H1 (cell line): ENCODE measurements around the gene GALNT17.

Experiments
- CEBPB ChIP-seq: IDR thresholded peaks from 2 replicates; pipeline ENCODE4 v1.6.1; 2012; ENCODE audit warnings: low read depth, low read length
- CREB1 ChIP-seq: IDR thresholded peaks from 2 replicates; pipeline ENCODE4 v1.6.1; 2012; ENCODE audit warnings: inconsistent platforms
- CTCF ChIP-seq, 3 experiments: IDR thresholded peaks; 1 replicate in 2 of 3; 2 replicates in 1 of 3; pipeline versions ENCODE4 v1.5.1 to v1.6.1; 2011; ENCODE audit warnings: low read length in 3 of 3, mild to moderate bottlenecking in 3 of 3, inconsistent platforms in 2 of 3, low read depth in 1 of 3, moderate library complexity in 1 of 3; ENCODE audit not compliant: insufficient read depth in 1 of 3; ENCODE audit errors: control extremely low read depth in 1 of 3
- EP300 ChIP-seq, 2 experiments: IDR thresholded peaks; 1 replicate in 1 of 2; 2 replicates in 1 of 2; pipeline ENCODE4 v1.6.1; 2011 to 2012; ENCODE audit warnings: low read depth in 2 of 2, low read length in 2 of 2, mild to moderate bottlenecking in 2 of 2, borderline replicate concordance in 1 of 2, inconsistent platforms in 1 of 2, moderate library complexity in 1 of 2
- EZH2 ChIP-seq: fragments of 200-600 bp; sonication (generic); IDR thresholded peaks from 2 replicates; pipeline ENCODE4 v1.7.1; 2012; ENCODE audit warnings: low read depth, mild to moderate bottlenecking, moderate library complexity, low read length, inconsistent platforms; ENCODE audit not compliant: severe bottlenecking
- POLR2AphosphoS5 ChIP-seq: IDR thresholded peaks from 2 replicates; pipeline ENCODE4 v1.6.1; 2011; ENCODE audit warnings: low read depth, low read length
- SIN3A ChIP-seq, 2 experiments: IDR thresholded peaks in 1 of 2; conservative IDR thresholded peaks in 1 of 2; 2 replicates each; pipeline ENCODE4 v1.6.1; 2011 to 2012; ENCODE audit warnings: low read length in 2 of 2, improper control_type of control experiment in 1 of 2, low read depth in 1 of 2, mild to moderate bottlenecking in 1 of 2
- SP1 ChIP-seq: IDR thresholded peaks from 2 replicates; pipeline ENCODE4 v1.6.1; 2011; ENCODE audit warnings: low read depth, low read length
- TCF12 ChIP-seq: IDR thresholded peaks from 2 replicates; pipeline ENCODE4 v1.6.1; 2011; ENCODE audit warnings: low read depth, mild to moderate bottlenecking, low read length
- YY1 ChIP-seq: IDR thresholded peaks from 2 replicates; pipeline ENCODE4 v1.6.1; 2011; ENCODE audit warnings: low read depth, mild to moderate bottlenecking, low read length

- TF ChIP-seq EZH2 (no peak), SP1 (no peak), SIN3A (conservative IDR thresholded peaks at IDR 0.05 in 1 of 2, IDR thresholded peaks at IDR 0.05 in 1 of 2; ENCODE audit: low read depth in 1 of 2, low read length in 2 of 2) (no peak), TCF12 (no peak), CREB1 (no peak), EP300 (IDR thresholded peaks at IDR 0.05; ENCODE audit: borderline replicate concordance in 1 of 2, low read depth in 2 of 2, low read length in 2 of 2) (no peak), POLR2AphosphoS5 (no peak), CTCF (IDR thresholded peaks at IDR 0.05; ENCODE audit: control extremely low read depth in 1 of 3, insufficient read depth in 1 of 3, low read depth in 1 of 3, low read length in 3 of 3) (no peak), CEBPB (no peak), YY1 (no peak)
Observed at GRCh38 chr7:71453630-71454029, 321.7 kb downstream of the GALNT17 start.
